Panc1 (cell line): ENCODE measurements around the gene SREBF2. TPM values are rescaled to one million over a fixed set of nuclear protein-coding genes. Genes with fewer than 3 reads are reported as not detected.
A peak's percentile ranks its signal among the peaks of the same experiment; 100 is the strongest.

ENCODE experiments used
- ATAC-seq: fragments of 200-7000 bp; cut with Tn5 transposase; 2 replicates; pipeline ENCODE4 v1.9.1; 2020; ENCODE audit warnings: mild to moderate bottlenecking, moderate library complexity
- BruUV-seq: library from RNA; stranded (reverse); fragments of 400-500 nt; replicated peaks from 2 replicates; lab custom pipeline; 2021; lab: Mats Ljungman, UMichigan
- CTCF ChIA-PET: fragments of 300-600 bp; sonication (Branson Sonifier 250); formaldehyde crosslinking; loops from one replicate; lab custom pipeline; 2022; ENCODE audit warnings: antibody characterized with exemption; lab: Charles Lee
- POLR2A ChIA-PET: fragments of 300-600 bp; sonication (Branson Sonifier 250); formaldehyde crosslinking; loops from one replicate; lab custom pipeline; 2022; ENCODE audit warnings: antibody characterized with exemption; lab: Charles Lee
- DNase-seq: peaks from one replicate; pipeline ENCODE4 v3.0.0-alpha.2; 2010; ENCODE audit warnings: low read depth, low spot score
- H3K27ac ChIP-seq: 2 replicates; pipeline ENCODE4 v1.5.1; 2011; ENCODE audit warnings: mild to moderate bottlenecking, low read length, inconsistent platforms
- H3K27me3 ChIP-seq: fragments of 200-500 bp; sonication (Bioruptor generic); 2 replicates; pipeline ENCODE4 v1.6.0; 2014; ENCODE audit warnings: low read length, inconsistent platforms; ENCODE audit not compliant: control insufficient read depth, insufficient read depth
- H3K36me3 ChIP-seq: fragments of 200-500 bp; sonication (Bioruptor generic); 2 replicates; pipeline ENCODE4 v1.5.1; 2014; ENCODE audit warnings: inconsistent platforms, mild to moderate bottlenecking, low read length, moderate library complexity; ENCODE audit not compliant: control insufficient read depth, insufficient read depth
- H3K4me1 ChIP-seq: 2 replicates; pipeline ENCODE4 v1.5.1; 2011; ENCODE audit warnings: inconsistent platforms, mild to moderate bottlenecking, low read length, moderate library complexity; ENCODE audit not compliant: control insufficient read depth, insufficient read depth
- H3K4me3 ChIP-seq, 2 experiments: 2 replicates each; pipeline ENCODE4 v1.5.1; 2011 to 2012; ENCODE audit warnings: low read depth in 2 of 2, low read length in 2 of 2, mild to moderate bottlenecking in 2 of 2, inconsistent platforms in 1 of 2, moderate library complexity in 1 of 2
- H3K9me3 ChIP-seq: fragments of 200-500 bp; sonication (Bioruptor generic); 2 replicates; pipeline ENCODE4 v1.5.1; 2014; ENCODE audit warnings: low read depth, mild to moderate bottlenecking, inconsistent platforms, low read length, moderate library complexity; ENCODE audit not compliant: control insufficient read depth, insufficient read depth
- POLR2AphosphoS5 ChIP-seq: IDR thresholded peaks from 2 replicates; pipeline ENCODE4 v1.6.1; 2012; ENCODE audit warnings: mild to moderate bottlenecking, low read depth, low read length, moderate library complexity
- SIN3A ChIP-seq: IDR thresholded peaks from 2 replicates; pipeline ENCODE4 v1.6.1; 2012; ENCODE audit warnings: low read depth, mild to moderate bottlenecking, low read length, moderate library complexity, borderline replicate concordance; ENCODE audit not compliant: insufficient read depth
- TCF7L2 ChIP-seq: IDR thresholded peaks from 2 replicates; pipeline ENCODE4 v1.6.1; 2011; ENCODE audit warnings: mild to moderate bottlenecking, low read depth, low read length, inconsistent platforms
- in situ Hi-C: cut with HindIII; loops from 2 replicates; pipeline ENCODE4 v1.10.0; 2016; ENCODE audit warnings: low sequenced_read_pairs, low pct_unique_long_range_greater_than_20kb
- intact Hi-C: fragments of 100-400 bp; cut with micrococcal nuclease; formaldehyde crosslinking; loops from one replicate; pipeline ENCODE4 v1.10.0; 2022; ENCODE audit not compliant: unreplicated experiment
- total RNA-seq: library from RNA; stranded (reverse); gene quantifications from one replicate; pipeline ENCODE4 v1.2.1, GENCODE V29; 2021; ENCODE audit not compliant: unreplicated experiment
- TF ChIP-seq, protein P1 (sequence below), 2 experiments: IDR thresholded peaks; 2 replicates each; pipeline ENCODE4 v1.6.1; 2011 to 2012; ENCODE audit warnings: low read depth in 2 of 2, control low read depth in 1 of 2, low read length in 1 of 2, mild to moderate bottlenecking in 1 of 2, moderate library complexity in 1 of 2; ENCODE audit not compliant: insufficient read depth in 1 of 2
- TF ChIP-seq, protein P2 (sequence below): fragments of 450-650 bp; IDR thresholded peaks from 2 replicates; pipeline ENCODE4 v1.5.1; 2017; ENCODE audit warnings: mild to moderate bottlenecking

The SREBF2 gene
- total RNA-seq, 1 experiment from 2014 or later, result 73.0 TPM

DNA sequence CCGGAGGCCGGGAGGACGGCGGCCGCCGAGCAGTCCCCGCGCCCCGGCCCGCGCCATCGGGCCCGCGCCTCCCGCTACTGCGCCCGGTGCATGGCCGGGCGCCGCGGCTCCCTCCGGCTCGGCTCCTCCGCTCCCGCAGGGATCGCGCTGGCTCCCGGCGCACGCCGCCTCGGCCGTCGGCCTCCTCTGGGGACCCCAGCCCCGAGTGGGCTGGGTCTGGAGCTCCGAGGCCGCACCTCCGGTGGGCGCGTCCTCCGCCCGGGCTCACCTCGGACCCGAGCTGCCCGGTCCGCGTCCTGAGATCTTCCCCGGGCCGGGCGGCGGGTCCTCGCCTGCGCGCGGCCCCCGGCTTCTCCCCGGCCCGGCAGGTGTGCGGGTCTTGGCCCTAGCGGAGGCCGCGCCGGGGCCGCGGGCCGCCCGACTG, 81.7 kb downstream of the SREBF2 start:
- in situ Hi-C loops, result no loop called here
- ATAC-seq, result peak; percentile 33
- H3K4me3 ChIP-seq, result peak overlapping the region in 1 of 2 experiments; percentile 27; a peak in 2 of 4 replicates

DNA sequence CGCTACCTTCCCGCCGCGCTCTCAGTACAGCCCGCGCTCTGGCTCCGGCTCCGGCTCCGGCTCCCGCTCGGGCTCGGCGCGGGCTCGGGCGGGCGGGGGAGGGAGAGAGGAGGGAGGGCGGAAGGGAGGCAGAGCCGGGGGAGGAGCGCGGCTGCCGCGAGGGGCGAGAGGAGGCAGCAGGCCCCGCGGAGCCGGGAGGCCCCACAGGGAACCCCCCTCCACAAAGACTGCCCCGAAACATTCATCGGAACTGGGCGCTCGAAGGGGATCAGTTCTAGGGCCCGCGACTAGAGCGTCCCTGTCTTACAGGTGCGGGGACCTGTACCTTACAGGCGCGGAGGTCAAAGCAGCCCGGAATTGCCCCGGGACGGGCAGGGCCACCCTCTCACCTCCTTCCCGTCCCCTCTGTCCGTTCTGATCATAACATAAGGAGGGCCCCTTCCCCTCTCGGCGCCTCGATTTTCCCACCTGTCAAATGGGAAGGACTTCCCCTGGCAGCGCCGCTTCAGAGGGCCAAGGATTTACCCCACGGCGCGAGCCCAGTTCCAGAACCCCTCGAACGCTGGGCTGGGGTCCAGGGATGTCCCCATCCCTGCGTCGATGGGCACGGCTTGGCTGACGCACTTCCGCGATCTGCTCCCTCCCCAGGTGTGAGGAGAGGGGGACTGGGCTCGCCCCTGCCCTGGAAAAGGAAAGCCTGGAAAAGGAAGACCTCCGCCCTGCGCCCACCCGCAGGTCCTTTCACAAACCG, 82.3 kb downstream of the SREBF2 start, which contains the start of gene SHISA8:
Gene SHISA8, minus strand, starts transcription at position 40 of the 751 bp plus-strand sequence. CDS start 407 bp downstream, outside the sequence.
- CTCF ChIA-PET, result no interaction called here
- no peak for DNase-seq
- no peaks in the 10 kb centered on the region for H3K9me3 ChIP-seq
- no peaks in the 10 kb centered on the region; the same call in 1 of the 2 replicates for H3K4me1 ChIP-seq
- intact Hi-C loops (no loop called here), in situ Hi-C loops (no loop called here)
- BruUV-seq, result no TSS peak
- POLR2A ChIA-PET, result no interaction called here
- peak within 1 kb of the TSS in 1 of 2 experiments; percentile 27; a peak in 2 of 4 replicates for H3K4me3 ChIP-seq
- peak; percentile 59 for ATAC-seq
- no peaks in the 10 kb centered on the region for H3K27me3 ChIP-seq
- H3K36me3 ChIP-seq, result no peaks in the 10 kb centered on the region
- TF ChIP-seq, protein P1, sequence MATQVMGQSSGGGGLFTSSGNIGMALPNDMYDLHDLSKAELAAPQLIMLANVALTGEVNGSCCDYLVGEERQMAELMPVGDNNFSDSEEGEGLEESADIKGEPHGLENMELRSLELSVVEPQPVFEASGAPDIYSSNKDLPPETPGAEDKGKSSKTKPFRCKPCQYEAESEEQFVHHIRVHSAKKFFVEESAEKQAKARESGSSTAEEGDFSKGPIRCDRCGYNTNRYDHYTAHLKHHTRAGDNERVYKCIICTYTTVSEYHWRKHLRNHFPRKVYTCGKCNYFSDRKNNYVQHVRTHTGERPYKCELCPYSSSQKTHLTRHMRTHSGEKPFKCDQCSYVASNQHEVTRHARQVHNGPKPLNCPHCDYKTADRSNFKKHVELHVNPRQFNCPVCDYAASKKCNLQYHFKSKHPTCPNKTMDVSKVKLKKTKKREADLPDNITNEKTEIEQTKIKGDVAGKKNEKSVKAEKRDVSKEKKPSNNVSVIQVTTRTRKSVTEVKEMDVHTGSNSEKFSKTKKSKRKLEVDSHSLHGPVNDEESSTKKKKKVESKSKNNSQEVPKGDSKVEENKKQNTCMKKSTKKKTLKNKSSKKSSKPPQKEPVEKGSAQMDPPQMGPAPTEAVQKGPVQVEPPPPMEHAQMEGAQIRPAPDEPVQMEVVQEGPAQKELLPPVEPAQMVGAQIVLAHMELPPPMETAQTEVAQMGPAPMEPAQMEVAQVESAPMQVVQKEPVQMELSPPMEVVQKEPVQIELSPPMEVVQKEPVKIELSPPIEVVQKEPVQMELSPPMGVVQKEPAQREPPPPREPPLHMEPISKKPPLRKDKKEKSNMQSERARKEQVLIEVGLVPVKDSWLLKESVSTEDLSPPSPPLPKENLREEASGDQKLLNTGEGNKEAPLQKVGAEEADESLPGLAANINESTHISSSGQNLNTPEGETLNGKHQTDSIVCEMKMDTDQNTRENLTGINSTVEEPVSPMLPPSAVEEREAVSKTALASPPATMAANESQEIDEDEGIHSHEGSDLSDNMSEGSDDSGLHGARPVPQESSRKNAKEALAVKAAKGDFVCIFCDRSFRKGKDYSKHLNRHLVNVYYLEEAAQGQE (IDR thresholded peaks at IDR 0.05; ENCODE audit: insufficient read depth in 1 of 2, low read depth in 2 of 2, low read length in 1 of 2), result no peak
- TF ChIP-seq SIN3A (no peak), POLR2AphosphoS5 (no peak), TCF7L2 (no peak)
- TF ChIP-seq, protein P2, sequence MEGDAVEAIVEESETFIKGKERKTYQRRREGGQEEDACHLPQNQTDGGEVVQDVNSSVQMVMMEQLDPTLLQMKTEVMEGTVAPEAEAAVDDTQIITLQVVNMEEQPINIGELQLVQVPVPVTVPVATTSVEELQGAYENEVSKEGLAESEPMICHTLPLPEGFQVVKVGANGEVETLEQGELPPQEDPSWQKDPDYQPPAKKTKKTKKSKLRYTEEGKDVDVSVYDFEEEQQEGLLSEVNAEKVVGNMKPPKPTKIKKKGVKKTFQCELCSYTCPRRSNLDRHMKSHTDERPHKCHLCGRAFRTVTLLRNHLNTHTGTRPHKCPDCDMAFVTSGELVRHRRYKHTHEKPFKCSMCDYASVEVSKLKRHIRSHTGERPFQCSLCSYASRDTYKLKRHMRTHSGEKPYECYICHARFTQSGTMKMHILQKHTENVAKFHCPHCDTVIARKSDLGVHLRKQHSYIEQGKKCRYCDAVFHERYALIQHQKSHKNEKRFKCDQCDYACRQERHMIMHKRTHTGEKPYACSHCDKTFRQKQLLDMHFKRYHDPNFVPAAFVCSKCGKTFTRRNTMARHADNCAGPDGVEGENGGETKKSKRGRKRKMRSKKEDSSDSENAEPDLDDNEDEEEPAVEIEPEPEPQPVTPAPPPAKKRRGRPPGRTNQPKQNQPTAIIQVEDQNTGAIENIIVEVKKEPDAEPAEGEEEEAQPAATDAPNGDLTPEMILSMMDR, result no peak
- H3K27ac ChIP-seq, result no peak within 1 kb of the TSS

More for the DNA sequence above, 81.7 kb downstream of the SREBF2 start:
- Histone ChIP-seq H3K4me1 (no peaks in the 10 kb centered on the region; the same call in 1 of the 2 replicates), H3K27me3 (no peaks in the 10 kb centered on the region), H3K27ac (no peak overlapping the region), H3K36me3 (no peaks in the 10 kb centered on the region), H3K9me3 (no peaks in the 10 kb centered on the region)
- BruUV-seq, result no TSS peak
- CTCF ChIA-PET, result interaction anchor here (0.7 kb wide), 1 partner anchor 62 kb away, joined by 6 read pairs; no protein-coding TSS in a partner anchor
- DNase-seq, result no peak
- intact Hi-C loops, result no loop called here
- POLR2A ChIA-PET, result interaction anchor here (0.6 to 0.7 kb wide), 2 partner anchors 86 to 202 kb away, joined by 4 to 8 read pairs; no protein-coding TSS in a partner anchor
- TF ChIP-seq, protein P1 (IDR thresholded peaks at IDR 0.05; ENCODE audit: insufficient read depth in 1 of 2, low read depth in 2 of 2, low read length in 1 of 2), result no peak
- no peak for TF ChIP-seq POLR2AphosphoS5
- TF ChIP-seq TCF7L2, result no peak
- TF ChIP-seq SIN3A, result no peak
- TF ChIP-seq, protein P2, result no peak
